ENCODE data around the gene MIX23.

Gene MIX23

GRCh38 chr3:122365073-122365472 lies 18.0 kb downstream of the MIX23 start:
- peaks cover 42% of the 10 kb centered on the region for H3K36me3 ChIP-seq (replicated peaks; ENCODE audit: low read depth, low read length)
- no peak for TF ChIP-seq CTCF (IDR thresholded peaks at IDR 0.05; ENCODE audit: low read depth, low read length)
- TF ChIP-seq EZH2phosphoT487 (IDR thresholded peaks at IDR 0.05; ENCODE audit: low read depth): no peak

GRCh38 chr3:122364490-122364889 lies 18.5 kb downstream of the MIX23 start:
- H3K4me3 ChIP-seq (ENCODE audit: low read length): no peak overlapping the region
- H4K20me1 ChIP-seq (ENCODE audit: insufficient read depth, low read length): no peaks in the 10 kb centered on the region
- peak overlapping the region; percentile 50; the same call in 1 of the 2 replicates for H3K27ac ChIP-seq (ENCODE audit: low read length)
- peaks cover 41% of the 10 kb centered on the region for H3K36me3 ChIP-seq (replicated peaks; ENCODE audit: low read depth, low read length)
- TF ChIP-seq CTCF (IDR thresholded peaks at IDR 0.05; ENCODE audit: low read depth, low read length) (no peak), EZH2phosphoT487 (IDR thresholded peaks at IDR 0.05; ENCODE audit: low read depth) (no peak)
- no peak overlapping the region for H2AFZ ChIP-seq (ENCODE audit: low read depth, low read length)
- H3K79me2 ChIP-seq (ENCODE audit: low read length): no peaks in the 10 kb centered on the region
- H3K9ac ChIP-seq (ENCODE audit: low read length): no peak overlapping the region
- no peak overlapping the region for H3K4me2 ChIP-seq (ENCODE audit: low read length)
- no peaks in the 10 kb centered on the region for H3K9me3 ChIP-seq (ENCODE audit: insufficient read depth, low read length)
- peaks cover 14% of the 10 kb centered on the region for H3K4me1 ChIP-seq (ENCODE audit: low read length)
- no peaks in the 10 kb centered on the region for H3K27me3 ChIP-seq (ENCODE audit: low read depth, low read length)

More at GRCh38 chr3:122365073-122365472, 18.0 kb downstream of the MIX23 start:
- H2AFZ ChIP-seq (ENCODE audit: low read depth, low read length): no peak overlapping the region
- no peaks in the 10 kb centered on the region for H4K20me1 ChIP-seq (ENCODE audit: insufficient read depth, low read length)
- H3K9ac ChIP-seq (ENCODE audit: low read length): no peak overlapping the region
- no peaks in the 10 kb centered on the region for H3K79me2 ChIP-seq (ENCODE audit: low read length)
- no peaks in the 10 kb centered on the region for H3K27me3 ChIP-seq (ENCODE audit: low read depth, low read length)
- H3K9me3 ChIP-seq (ENCODE audit: insufficient read depth, low read length): no peaks in the 10 kb centered on the region
- peaks cover 14% of the 10 kb centered on the region for H3K4me1 ChIP-seq (ENCODE audit: low read length)
- peak overlapping the region; percentile 50 for H3K27ac ChIP-seq (ENCODE audit: low read length)
- H3K4me2 ChIP-seq (ENCODE audit: low read length): peak overlapping the region; percentile 17
- H3K4me3 ChIP-seq (ENCODE audit: low read length): no peak overlapping the region

GRCh38 chr3:122362026-122362425 lies 21.0 kb downstream of the MIX23 start:
- Histone ChIP-seq H3K79me2 (ENCODE audit: low read length) (no peaks in the 10 kb centered on the region), H2AFZ (ENCODE audit: low read depth, low read length) (no peak overlapping the region), H3K36me3 (replicated peaks; ENCODE audit: low read depth, low read length) (peaks cover 35% of the 10 kb centered on the region), H3K4me3 (ENCODE audit: low read length) (no peak overlapping the region), H3K4me1 (ENCODE audit: low read length) (peaks cover 14% of the 10 kb centered on the region), H3K9ac (ENCODE audit: low read length) (no peak overlapping the region), H4K20me1 (ENCODE audit: insufficient read depth, low read length) (no peaks in the 10 kb centered on the region), H3K9me3 (ENCODE audit: insufficient read depth, low read length) (no peaks in the 10 kb centered on the region), H3K27ac (ENCODE audit: low read length) (no peak overlapping the region), H3K27me3 (ENCODE audit: low read depth, low read length) (no peaks in the 10 kb centered on the region), H3K4me2 (ENCODE audit: low read length) (no peak overlapping the region)
- TF ChIP-seq EZH2phosphoT487 (IDR thresholded peaks at IDR 0.05; ENCODE audit: low read depth) (no peak), CTCF (IDR thresholded peaks at IDR 0.05; ENCODE audit: low read depth, low read length) (no peak)

- Histone ChIP-seq H3K9me3 (ENCODE audit: insufficient read depth, low read length) (no peaks in the 10 kb centered on the region), H3K4me3 (ENCODE audit: low read length) (no peak overlapping the region), H3K79me2 (ENCODE audit: low read length) (no peaks in the 10 kb centered on the region), H3K27me3 (ENCODE audit: low read depth, low read length) (no peaks in the 10 kb centered on the region), H4K20me1 (ENCODE audit: insufficient read depth, low read length) (no peaks in the 10 kb centered on the region), H2AFZ (ENCODE audit: low read depth, low read length) (no peak overlapping the region), H3K9ac (ENCODE audit: low read length) (no peak overlapping the region), H3K36me3 (replicated peaks; ENCODE audit: low read depth, low read length) (peaks cover 21% of the 10 kb centered on the region), H3K27ac (ENCODE audit: low read length) (no peak overlapping the region), H3K4me2 (ENCODE audit: low read length) (no peak overlapping the region), H3K4me1 (ENCODE audit: low read length) (no peaks in the 10 kb centered on the region)
- no peak for TF ChIP-seq CTCF (IDR thresholded peaks at IDR 0.05; ENCODE audit: low read depth, low read length)
- TF ChIP-seq EZH2phosphoT487 (IDR thresholded peaks at IDR 0.05; ENCODE audit: low read depth): no peak
These were observed 24.4 kb downstream of the MIX23 start for GRCh38 chr3:122358703-122359032.

All from OCI-LY3 (cell line).